Prostate gland (tissue), 2 donors: Measurements from ENCODE around the gene ATXN1.

Experiments
- POLR2A ChIP-seq: fragments of 450-650 bp; IDR thresholded peaks from one replicate; pipeline ENCODE4 v1.6.1; 2016; ENCODE audit warnings: antibody characterized with exemption, mild to moderate bottlenecking
- POLR2AphosphoS5 ChIP-seq: sonication (generic); formaldehyde crosslinking; IDR thresholded peaks from one replicate; pipeline ENCODE4 v1.6.1; 2017; ENCODE audit warnings: antibody characterized with exemption
- TF ChIP-seq, protein P1 (sequence below), 4 experiments: fragments of 200-600 bp in 2 of 4; fragments of 450-650 bp in 2 of 4; sonication (generic) in 2 of 4; IDR thresholded peaks; 1 replicate in 3 of 4; 2 replicates in 1 of 4; pipeline ENCODE4 v1.5.1; 2016 to 2019; ENCODE audit warnings: antibody characterized with exemption in 4 of 4, mild to moderate bottlenecking in 2 of 4, moderate library complexity in 2 of 4

DNA sequence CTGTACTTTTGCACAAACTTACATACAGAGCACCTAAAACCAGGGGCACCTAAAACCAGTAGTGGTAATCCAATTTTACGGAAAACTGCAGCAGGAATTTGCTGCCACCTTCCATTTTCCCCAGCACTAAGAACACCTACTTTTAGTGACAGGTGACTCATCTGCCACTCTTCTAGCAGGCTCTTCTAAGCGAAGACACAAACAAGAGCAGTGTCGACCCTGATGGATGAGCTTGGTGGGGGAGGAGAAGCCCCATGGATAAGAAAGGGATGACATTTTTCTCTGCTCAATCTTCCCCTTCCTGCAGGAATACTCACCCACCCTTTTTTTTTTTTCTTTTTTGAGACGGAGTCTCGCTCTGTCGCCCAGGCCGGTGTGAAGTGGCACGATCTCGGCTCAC lies 406.0 kb downstream of the ATXN1 start:
- TF ChIP-seq, protein P1, sequence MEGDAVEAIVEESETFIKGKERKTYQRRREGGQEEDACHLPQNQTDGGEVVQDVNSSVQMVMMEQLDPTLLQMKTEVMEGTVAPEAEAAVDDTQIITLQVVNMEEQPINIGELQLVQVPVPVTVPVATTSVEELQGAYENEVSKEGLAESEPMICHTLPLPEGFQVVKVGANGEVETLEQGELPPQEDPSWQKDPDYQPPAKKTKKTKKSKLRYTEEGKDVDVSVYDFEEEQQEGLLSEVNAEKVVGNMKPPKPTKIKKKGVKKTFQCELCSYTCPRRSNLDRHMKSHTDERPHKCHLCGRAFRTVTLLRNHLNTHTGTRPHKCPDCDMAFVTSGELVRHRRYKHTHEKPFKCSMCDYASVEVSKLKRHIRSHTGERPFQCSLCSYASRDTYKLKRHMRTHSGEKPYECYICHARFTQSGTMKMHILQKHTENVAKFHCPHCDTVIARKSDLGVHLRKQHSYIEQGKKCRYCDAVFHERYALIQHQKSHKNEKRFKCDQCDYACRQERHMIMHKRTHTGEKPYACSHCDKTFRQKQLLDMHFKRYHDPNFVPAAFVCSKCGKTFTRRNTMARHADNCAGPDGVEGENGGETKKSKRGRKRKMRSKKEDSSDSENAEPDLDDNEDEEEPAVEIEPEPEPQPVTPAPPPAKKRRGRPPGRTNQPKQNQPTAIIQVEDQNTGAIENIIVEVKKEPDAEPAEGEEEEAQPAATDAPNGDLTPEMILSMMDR (IDR thresholded peaks at IDR 0.05) = no peak
- no peak for TF ChIP-seq POLR2A
- no peak for TF ChIP-seq POLR2AphosphoS5
